GOT3 (cell line): ENCODE measurements around the gene NR2F2.

Source experiments
- DNase-seq: peaks from one replicate; lab custom pipeline; 2025; ENCODE audit warnings: mixed read lengths; lab: John Stamatoyannopoulos, UW

Gene NR2F2

DNA sequence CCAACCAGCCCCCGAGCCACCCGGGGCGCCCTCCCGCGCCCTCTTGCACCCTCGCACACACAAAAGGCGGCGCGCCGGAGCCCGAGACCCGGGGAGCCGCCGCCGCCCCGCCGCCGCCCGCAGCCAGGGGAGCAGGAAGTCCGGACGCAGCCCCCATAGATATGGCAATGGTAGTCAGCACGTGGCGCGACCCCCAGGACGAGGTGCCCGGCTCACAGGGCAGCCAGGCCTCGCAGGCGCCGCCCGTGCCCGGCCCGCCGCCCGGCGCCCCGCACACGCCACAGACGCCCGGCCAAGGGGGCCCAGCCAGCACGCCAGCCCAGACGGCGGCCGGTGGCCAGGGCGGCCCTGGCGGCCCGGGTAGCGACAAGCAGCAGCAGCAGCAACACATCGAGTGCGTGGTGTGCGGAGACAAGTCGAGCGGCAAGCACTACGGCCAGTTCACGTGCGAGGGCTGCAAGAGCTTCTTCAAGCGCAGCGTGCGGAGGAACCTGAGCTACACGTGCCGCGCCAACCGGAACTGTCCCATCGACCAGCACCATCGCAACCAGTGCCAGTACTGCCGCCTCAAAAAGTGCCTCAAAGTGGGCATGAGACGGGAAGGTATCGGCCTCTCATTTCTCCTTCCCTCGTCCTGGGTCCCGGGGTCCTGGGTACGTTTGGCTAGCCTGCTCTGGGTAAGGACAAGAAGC, 1.6 kb downstream of the NR2F2 start:
- DNase-seq: no peak

DNA sequence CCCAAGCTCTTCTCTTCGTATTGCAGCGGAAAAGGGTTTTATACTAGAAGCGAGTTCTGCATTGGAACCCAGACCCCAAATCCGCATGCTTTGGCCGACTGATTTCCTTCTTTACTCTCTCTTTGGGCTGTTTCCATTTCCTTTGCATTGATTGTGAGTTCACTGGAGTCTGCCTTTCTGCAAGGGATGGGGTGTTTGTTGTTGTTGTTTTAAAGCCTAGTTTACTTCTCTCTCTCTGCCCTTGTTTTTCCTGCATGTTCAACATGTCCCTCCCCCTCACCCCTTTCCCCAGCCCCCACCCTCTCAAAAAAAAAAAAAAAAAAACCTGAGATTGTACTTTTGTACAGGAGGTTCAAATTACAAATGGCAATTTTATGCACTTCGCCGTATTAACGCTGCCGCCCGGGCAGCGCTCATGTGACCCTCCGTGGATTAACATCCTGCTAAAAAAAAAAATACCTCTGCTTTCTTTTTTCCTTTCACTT, 2.2 kb downstream of the NR2F2 start:
- DNase-seq: no peak

DNA sequence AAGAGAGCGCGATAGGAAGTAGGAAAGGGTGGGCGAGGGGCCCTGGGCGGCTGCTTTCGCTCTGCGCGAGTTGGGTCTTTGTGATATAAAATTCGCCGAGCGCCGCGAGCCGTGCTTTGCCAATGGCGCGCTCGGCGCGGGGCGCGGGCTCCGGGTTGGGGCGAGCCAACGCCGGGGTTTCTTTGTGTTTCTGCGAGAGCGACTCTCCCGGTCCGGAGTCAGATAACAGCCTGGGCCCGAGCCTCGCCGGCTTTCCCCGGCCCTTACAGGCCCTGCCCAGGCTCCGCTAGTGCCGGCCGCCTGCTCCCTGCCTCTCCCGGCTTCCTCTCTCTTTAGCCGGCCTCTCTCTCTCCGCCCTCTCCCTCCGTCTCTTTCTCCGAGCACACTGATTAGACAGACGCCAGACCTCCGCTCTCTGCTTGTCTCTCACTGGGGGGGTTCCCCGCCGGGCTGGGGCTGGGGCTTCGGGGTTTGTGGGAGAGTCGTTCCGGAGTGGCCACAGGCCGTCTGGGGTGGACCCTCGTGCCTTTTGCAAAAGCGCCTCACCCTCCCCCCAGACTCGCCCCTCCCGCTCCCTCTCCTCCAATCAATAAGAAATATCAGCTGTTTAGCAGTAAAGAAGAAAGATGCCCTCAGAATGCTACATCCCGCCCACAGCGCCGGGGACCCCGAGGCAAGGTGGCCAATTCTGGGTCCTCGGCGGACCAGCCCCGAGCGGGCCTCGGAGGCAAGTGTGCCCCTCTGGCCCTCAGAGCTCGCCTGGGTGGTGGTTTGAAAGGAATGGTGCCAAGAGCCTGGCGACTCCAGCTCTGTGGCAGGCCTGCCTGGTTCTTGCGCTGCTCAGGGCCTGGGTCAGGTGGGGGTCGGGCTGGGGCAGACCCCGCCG, 2.9 kb downstream of the NR2F2 start:
- DNase-seq: no peak

DNA sequence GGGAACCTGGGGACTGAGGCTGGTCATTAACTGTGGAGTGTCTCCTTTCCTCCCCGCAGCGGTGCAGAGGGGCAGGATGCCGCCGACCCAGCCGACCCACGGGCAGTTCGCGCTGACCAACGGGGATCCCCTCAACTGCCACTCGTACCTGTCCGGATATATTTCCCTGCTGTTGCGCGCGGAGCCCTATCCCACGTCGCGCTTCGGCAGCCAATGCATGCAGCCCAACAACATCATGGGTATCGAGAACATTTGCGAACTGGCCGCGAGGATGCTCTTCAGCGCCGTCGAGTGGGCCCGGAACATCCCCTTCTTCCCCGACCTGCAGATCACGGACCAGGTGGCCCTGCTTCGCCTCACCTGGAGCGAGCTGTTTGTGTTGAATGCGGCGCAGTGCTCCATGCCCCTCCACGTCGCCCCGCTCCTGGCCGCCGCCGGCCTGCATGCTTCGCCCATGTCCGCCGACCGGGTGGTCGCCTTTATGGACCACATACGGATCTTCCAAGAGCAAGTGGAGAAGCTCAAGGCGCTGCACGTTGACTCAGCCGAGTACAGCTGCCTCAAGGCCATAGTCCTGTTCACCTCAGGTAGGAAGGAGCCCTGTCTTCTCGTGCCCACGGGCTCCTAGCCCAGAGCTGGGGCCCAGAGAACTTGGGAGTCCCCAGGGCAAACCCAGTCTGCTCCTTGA, 3.7 kb downstream of the NR2F2 start:
- no peak for DNase-seq

DNA sequence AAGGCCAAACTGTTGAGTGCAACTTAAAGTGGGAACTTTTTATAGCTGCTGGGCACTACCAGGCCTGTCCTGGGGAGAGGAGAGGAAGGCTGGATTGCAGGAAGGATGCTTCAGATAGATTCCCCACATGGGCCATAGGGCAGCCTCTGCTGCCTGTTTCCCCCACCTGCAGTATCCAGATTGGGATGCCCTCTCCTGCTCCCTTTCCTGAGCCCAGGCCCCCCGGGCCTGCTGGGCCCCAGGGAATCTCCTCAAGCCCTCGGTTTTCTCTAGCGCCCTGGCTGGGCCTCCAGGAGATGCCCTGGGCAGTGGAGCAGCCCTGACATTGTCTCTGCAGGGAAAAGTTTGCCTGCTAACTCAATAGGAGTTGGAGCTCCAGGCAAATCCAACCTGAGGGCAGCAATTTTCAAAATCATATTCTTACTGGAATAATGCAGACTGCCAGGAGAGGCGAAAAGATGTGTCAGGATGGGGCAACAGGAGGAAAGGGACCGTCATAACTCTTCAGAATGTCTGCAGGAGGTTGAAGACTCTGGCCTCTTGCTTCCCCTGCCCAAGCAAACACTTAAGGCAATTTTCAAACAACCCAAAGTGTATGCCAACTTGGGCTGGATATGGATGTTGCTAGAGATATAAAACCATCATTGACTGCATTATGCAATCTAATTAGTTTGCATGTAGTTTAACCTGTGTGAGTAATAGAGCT, 4.4 kb downstream of the NR2F2 start:
- no peak for DNase-seq

DNA sequence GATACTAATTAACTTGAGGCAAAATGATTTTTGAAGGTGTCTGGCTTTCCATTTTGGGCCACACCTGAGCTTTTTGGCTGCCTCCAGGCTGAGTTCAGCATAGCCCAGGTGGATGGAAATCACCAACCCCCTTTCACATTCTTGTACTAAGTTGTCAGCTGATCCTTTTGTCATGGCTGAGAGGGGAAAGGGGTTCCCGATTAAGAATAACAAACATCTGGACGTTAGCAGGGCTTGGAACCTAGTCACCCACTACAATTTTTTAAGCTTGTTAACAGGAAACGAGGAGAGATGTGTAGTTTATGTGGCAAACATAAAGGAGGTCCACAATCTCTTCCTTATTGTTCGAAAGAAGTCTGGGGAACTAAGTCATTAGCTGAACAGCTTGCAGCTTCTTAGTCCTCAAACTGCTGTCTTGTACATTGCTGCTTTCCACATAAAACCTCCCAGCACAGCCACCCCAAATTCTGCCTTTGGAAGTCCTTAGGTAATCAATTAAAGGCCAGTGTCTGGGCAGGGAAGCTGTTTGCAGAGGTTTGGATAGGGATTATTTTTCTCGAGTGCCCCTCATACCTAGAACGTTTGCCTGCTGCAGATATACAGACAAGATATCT, 5.0 kb downstream of the NR2F2 start:
- DNase-seq: no peak

DNA sequence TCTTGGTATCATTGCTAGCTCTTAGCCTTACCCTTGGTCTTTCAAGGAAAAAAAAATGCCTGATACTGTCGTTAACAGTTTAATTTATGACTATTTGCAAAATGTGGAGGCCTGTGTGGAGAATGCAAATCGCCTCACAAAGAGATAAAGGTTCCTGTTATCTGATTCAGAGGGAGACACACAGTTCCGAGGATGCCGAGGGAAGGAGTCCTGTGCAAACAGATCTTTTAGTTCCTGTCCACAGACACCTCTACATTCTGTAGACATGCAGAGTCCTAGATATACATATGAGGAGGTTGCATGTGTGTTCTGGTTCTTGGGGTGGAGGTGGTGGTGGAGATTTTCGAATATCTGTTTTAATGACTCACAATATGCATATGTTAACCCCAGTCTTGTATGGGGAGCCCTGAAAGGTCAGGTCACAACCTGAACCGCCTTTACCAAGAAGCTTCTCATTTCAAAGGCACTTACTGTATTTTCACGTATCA, 5.7 kb downstream of the NR2F2 start:
- no peak for DNase-seq

DNA sequence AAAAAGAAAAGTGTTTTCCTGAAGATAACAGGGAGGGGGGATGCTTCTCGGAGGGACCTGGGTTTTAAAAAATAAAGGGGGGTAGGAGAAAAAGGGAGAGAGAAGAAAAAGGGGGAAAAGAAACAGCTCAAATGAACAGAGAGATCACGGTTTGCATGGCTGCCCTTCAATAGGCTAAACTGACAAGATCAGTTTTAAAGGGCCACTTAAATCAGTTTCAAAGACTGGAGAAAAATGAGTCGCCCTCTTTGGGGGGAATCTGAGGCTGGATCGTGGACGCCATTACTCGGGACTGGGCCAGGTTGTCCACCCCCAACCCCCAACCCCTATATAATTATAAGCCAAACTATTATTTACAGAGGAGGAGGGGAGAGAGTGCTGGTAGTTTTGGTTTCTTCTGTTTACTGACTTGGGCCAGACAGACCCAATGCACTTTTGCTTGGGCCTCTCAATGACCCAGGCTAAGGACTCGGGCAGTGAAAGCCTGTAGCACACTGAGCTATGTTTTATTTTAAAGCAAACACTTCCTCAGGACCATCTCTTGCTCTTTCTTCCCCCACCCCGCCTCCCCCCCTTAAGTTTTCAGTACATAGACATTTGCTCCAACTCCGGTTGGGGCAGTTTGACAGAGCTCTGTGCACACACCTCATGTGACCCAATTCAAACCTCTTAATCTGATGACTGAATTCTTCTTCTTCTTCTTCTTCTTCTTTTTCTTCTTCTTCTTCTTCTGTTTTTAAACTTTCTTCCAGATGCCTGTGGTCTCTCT, 6.3 kb downstream of the NR2F2 start:
- no peak for DNase-seq

DNA sequence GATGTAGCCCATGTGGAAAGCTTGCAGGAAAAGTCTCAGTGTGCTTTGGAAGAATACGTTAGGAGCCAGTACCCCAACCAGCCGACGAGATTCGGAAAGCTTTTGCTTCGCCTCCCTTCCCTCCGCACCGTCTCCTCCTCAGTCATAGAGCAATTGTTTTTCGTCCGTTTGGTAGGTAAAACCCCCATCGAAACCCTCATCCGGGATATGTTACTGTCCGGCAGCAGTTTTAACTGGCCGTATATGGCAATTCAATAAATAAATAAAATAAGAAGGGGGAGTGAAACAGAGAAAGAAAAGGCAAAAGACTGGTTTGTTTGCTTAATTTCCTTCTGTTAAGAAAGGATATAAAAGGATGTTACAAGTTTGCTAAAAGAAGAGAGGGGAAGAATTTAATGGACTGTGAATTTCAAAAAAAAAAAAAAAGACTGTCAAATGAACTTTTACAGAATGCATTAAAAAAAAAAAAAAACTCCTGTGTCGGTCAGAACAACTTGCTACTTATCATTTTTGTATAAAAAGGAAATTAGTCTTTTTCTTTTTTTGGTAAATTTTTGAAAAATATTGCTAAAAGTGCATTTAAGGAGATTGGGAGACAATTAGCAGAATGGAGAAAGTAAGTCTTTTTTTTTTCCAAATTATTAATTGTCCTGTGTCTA, 7.0 kb downstream of the NR2F2 start:
- DNase-seq: no peak

DNA sequence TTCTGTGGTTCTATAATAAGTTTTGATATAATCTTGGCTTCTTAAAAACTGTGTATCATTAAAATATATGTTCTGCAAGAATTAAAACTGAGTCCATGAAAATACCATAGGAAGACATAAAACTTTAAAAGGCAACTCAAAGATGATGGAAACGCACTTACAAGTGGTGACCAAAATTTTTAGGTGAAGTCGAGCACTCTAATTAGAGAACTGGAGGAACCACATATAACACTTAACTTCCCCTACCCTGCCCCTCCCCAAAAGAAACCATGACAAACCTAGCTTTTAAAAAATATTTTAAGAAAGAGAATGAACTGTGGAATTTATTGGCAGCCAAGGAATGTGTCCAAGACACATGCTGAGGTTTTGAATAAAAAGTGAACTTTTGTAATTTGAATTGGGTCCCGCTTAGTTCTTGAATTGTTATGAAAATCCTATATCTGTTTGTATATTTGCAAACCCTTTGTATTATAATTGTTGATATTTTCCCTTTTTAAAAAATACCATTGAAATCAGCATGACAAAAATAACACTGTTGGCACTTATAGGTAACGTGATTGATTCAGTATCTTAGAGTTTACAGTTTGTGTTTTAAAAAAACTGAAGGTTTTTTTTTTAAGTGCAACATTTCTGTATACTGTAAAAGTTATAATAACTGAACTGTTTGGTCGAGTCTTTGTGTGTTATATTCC, 7.7 kb downstream of the NR2F2 start:
- DNase-seq: no peak

DNA sequence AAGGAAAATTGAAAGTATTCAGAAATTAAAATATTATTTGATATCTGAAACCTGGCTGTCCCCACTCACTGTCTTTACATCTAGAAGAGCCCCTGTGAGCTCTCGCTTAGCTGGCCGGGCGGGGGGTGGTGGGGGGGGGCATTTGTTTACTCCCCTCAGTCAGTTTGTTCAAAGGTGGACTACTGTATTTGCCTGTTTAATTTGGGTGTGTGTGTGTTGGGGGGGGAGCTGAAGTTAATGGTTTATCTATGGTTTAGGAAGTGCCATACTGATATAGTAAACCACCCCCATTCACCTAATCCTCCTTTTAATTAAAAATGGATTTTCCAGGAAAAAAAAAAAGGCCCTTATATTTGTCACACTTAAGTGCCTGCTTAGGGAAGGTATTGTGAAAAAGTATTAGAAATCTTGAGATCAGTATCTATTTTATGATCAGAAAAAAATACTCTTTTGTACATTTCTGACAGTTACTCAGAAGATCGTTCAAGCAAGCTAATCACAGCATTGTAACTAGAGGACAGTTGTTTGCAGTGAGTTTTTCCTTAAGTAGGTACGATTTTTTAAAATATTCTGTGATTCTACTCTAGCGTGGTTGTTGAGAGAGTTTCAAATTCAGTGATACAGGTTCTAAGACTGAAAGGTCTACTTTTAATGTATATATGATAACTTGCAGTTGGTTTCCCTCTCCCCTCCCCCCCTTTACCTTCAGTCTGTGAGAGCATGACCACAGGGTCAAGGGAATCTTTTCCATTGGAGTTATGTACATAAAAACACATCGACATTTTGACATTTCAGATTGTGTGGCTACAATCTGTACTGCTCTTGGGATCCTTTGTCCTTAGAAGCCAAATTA, 8.5 kb downstream of the NR2F2 start:
- no peak for DNase-seq

DNA sequence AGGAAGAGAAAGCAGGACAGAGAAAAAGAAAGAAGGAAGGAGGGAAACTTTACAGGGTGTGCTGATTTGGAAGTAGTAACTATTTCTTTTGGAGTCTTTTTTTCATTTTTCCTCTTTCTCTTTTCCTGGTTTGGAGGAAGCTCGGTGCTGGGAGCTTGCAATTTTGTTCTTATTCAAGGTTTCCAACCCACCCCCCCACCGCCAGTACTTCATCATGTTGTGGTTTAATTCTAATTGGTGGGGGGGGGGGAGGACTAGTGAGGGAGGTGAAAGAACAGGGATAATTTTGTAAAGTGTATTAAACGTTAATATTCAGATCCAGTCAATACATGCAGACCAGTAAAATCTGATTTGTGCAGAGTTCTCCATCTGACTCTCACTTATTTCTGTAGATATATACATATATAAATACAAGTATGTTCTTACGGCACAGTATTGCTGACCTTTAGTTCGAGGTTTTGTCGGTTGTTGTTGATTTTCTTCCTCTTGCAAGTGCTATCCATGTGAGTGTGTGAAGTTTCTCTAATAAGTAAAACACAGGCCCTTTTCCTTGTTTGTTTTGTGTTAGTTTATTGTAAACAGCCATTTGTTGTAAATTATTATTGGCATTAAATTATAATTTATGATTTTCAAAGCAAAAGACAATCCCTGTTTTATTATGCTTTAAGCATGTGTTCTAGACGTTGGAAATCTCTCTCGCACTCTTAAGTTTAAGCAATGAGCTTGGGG, 9.3 kb downstream of the NR2F2 start:
- no peak for DNase-seq

DNA sequence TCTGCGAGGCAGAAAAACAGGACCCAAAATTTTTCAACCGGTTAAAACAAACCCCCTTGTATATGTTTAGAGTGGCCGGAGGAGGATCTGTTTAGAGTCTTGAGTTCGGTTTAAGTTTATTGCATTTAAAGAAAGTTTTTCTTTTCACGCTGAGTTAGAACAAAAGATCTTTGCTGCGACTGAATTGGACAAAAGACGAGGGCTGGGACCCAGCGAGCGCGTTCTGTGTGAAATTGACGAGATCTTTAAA, 9.8 kb downstream of the NR2F2 start:
- DNase-seq: no peak

DNA sequence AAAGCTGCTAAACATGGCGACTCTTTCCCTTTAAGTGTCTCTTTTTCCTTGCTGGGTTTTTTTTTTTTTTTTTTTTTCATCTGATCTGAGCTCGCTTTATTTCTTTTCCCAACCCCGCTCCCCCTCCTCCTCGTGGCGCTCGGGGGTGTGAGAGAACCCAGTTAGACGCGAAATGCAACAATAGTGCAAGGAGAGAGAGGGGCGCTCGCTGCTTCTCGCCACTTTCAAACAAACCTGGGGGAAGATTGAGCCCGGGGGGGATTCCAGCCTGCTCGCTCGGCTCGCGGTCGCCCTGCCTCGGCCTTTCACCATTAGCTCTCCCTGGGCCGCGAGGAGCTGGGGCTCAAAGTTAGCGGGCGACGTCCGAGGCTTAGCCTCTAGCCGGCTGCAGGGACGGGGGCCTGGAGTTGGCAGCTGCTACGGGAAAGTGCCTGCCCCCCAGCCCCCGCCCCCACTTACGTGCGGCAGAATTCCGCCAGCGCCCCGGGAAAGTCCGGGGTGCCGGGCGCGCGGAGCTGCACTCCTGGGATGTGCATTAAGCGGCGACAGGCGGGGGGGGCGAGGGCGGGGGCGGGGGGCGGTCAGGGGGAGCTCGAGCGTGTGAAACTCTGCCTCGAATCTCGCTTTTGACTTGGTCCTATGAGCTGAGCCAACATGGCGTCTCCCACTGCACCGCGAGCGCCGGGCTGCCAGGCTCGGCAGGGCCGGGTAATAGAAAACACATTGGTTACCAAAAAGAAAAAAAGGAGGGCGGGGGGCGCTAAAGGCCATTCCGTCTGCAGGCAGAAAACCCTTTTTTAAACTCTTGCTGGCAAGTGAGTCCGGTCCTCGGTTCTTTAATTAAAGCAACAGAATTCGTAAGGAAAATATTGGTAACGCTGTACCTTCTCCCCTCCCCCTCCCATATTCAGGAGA, 10.4 kb downstream of the NR2F2 start:
- DNase-seq: no peak

DNA sequence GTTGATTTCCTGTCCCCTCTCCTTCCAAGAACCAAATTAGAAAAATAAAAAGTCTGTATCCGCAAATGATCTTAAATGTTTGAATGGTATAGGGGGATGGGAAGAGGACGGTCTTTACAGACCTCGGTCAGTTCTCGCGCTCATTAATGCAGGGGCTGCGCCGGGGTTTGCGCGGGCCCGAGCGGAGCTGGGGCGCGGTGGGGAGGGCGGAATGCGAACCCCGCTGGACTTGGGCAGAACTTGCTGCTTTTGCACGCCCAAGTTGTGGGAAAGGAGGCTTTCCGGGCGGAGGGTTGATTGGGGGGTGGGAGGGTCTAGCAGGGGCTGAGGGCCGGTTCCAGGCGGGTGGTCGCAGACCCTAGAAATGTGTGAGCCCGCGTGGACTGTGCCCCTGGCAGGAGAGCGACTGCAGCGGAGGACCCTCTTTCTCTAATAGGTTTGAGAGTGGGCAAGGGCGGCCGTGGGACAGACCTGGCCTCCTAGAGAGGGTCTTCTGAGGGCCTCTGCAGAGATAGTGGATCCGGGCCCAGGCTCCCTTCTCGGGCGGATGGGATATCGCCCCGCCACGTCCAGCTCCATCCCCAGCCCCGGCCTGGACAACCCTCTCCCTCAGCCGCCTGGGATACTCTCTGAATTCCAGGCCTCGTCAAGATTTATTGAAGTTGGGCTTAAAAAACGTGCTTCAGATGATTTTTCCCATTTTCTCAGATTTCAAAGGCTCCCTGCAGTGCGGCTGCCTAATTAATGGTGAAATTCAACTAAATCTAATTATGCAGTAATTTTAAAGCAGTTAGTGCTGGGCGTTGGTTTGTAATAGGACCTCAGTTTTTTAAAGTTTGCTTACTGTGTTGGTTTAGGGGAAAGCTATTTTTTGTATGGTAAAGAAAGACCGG, 11.3 kb downstream of the NR2F2 start:
- DNase-seq: no peak
